Measurements from ENCODE around the gene DUSP14. TPM values are rescaled to one million over a fixed set of nuclear protein-coding genes. Genes with fewer than 3 reads are reported as not detected.

The DUSP14 gene
- total RNA-seq, 1 experiment from 2014 or later, result 22.4 TPM

DNA sequence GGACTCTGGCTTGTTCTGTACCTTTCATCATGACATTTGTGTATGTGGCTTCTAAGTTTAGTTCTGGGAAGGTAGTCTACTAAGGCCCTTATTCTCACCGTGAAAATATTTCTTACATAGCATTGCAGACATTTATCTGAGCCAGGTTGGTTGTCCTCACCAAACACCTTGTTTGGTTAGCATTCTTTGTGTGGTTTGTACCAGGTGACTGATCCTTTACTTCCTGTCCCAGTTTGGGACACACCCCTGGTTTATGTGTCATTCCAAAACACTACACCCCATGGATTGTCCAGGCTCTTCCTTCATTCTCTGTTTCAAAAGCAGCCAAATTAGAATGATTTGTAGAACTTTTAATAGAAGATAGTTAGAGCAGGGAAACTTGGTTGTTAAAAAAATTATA lies 23.2 kb upstream of the DUSP14 start (continued):
- TF ChIP-seq, protein P1, sequence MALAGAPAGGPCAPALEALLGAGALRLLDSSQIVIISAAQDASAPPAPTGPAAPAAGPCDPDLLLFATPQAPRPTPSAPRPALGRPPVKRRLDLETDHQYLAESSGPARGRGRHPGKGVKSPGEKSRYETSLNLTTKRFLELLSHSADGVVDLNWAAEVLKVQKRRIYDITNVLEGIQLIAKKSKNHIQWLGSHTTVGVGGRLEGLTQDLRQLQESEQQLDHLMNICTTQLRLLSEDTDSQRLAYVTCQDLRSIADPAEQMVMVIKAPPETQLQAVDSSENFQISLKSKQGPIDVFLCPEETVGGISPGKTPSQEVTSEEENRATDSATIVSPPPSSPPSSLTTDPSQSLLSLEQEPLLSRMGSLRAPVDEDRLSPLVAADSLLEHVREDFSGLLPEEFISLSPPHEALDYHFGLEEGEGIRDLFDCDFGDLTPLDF (CRISPR knock-in tag; IDR thresholded peaks at IDR 0.05), result no peak

DNA sequence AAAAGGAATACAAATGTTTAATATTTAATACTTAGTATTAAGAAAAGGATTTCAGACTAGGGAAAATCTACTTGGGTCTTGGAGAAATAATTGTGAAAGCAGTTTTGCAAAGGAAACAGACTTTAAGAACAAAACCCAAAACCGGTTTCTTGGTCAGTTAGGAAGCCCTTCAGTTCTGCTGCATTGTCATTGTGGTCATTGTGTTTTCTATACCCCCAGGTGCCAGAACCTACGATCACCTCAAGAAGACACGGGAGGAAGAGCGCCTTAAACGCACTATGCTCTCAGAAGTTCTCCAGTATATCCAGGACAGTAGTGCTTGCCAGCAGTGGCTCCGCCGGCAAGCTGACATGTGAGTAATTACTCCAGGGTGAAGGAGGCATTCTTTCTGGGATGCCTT lies 19.5 kb upstream of the DUSP14 start:
- TF ChIP-seq, protein P2, sequence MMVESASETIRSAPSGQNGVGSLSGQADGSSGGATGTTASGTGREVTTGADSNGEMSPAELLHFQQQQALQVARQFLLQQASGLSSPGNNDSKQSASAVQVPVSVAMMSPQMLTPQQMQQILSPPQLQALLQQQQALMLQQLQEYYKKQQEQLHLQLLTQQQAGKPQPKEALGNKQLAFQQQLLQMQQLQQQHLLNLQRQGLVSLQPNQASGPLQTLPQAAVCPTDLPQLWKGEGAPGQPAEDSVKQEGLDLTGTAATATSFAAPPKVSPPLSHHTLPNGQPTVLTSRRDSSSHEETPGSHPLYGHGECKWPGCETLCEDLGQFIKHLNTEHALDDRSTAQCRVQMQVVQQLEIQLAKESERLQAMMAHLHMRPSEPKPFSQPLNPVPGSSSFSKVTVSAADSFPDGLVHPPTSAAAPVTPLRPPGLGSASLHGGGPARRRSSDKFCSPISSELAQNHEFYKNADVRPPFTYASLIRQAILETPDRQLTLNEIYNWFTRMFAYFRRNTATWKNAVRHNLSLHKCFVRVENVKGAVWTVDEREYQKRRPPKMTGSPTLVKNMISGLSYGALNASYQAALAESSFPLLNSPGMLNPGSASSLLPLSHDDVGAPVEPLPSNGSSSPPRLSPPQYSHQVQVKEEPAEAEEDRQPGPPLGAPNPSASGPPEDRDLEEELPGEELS (CRISPR knock-in tag; IDR thresholded peaks at IDR 0.05), result no peak
- TF ChIP-seq, protein P3, sequence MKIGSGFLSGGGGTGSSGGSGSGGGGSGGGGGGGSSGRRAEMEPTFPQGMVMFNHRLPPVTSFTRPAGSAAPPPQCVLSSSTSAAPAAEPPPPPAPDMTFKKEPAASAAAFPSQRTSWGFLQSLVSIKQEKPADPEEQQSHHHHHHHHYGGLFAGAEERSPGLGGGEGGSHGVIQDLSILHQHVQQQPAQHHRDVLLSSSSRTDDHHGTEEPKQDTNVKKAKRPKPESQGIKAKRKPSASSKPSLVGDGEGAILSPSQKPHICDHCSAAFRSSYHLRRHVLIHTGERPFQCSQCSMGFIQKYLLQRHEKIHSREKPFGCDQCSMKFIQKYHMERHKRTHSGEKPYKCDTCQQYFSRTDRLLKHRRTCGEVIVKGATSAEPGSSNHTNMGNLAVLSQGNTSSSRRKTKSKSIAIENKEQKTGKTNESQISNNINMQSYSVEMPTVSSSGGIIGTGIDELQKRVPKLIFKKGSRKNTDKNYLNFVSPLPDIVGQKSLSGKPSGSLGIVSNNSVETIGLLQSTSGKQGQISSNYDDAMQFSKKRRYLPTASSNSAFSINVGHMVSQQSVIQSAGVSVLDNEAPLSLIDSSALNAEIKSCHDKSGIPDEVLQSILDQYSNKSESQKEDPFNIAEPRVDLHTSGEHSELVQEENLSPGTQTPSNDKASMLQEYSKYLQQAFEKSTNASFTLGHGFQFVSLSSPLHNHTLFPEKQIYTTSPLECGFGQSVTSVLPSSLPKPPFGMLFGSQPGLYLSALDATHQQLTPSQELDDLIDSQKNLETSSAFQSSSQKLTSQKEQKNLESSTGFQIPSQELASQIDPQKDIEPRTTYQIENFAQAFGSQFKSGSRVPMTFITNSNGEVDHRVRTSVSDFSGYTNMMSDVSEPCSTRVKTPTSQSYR (CRISPR knock-in tag; IDR thresholded peaks at IDR 0.05), result no peak
- no peak for TF ChIP-seq FOXK1 (CRISPR knock-in tag; IDR thresholded peaks at IDR 0.05)
- TF ChIP-seq, protein P4, sequence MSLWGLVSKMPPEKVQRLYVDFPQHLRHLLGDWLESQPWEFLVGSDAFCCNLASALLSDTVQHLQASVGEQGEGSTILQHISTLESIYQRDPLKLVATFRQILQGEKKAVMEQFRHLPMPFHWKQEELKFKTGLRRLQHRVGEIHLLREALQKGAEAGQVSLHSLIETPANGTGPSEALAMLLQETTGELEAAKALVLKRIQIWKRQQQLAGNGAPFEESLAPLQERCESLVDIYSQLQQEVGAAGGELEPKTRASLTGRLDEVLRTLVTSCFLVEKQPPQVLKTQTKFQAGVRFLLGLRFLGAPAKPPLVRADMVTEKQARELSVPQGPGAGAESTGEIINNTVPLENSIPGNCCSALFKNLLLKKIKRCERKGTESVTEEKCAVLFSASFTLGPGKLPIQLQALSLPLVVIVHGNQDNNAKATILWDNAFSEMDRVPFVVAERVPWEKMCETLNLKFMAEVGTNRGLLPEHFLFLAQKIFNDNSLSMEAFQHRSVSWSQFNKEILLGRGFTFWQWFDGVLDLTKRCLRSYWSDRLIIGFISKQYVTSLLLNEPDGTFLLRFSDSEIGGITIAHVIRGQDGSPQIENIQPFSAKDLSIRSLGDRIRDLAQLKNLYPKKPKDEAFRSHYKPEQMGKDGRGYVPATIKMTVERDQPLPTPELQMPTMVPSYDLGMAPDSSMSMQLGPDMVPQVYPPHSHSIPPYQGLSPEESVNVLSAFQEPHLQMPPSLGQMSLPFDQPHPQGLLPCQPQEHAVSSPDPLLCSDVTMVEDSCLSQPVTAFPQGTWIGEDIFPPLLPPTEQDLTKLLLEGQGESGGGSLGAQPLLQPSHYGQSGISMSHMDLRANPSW (CRISPR knock-in tag; conservative IDR thresholded peaks at IDR 0.05; ENCODE audit: low read depth), result no peak
- no peak for TF ChIP-seq SP1 (CRISPR knock-in tag; conservative IDR thresholded peaks at IDR 0.05)
- TF ChIP-seq RELA (CRISPR knock-in tag; IDR thresholded peaks at IDR 0.05; ENCODE audit: borderline replicate concordance), result no peak
- no peak for TF ChIP-seq IRF2 (CRISPR knock-in tag; IDR thresholded peaks at IDR 0.05; ENCODE audit: borderline replicate concordance, low read depth)
- TF ChIP-seq, protein P5, sequence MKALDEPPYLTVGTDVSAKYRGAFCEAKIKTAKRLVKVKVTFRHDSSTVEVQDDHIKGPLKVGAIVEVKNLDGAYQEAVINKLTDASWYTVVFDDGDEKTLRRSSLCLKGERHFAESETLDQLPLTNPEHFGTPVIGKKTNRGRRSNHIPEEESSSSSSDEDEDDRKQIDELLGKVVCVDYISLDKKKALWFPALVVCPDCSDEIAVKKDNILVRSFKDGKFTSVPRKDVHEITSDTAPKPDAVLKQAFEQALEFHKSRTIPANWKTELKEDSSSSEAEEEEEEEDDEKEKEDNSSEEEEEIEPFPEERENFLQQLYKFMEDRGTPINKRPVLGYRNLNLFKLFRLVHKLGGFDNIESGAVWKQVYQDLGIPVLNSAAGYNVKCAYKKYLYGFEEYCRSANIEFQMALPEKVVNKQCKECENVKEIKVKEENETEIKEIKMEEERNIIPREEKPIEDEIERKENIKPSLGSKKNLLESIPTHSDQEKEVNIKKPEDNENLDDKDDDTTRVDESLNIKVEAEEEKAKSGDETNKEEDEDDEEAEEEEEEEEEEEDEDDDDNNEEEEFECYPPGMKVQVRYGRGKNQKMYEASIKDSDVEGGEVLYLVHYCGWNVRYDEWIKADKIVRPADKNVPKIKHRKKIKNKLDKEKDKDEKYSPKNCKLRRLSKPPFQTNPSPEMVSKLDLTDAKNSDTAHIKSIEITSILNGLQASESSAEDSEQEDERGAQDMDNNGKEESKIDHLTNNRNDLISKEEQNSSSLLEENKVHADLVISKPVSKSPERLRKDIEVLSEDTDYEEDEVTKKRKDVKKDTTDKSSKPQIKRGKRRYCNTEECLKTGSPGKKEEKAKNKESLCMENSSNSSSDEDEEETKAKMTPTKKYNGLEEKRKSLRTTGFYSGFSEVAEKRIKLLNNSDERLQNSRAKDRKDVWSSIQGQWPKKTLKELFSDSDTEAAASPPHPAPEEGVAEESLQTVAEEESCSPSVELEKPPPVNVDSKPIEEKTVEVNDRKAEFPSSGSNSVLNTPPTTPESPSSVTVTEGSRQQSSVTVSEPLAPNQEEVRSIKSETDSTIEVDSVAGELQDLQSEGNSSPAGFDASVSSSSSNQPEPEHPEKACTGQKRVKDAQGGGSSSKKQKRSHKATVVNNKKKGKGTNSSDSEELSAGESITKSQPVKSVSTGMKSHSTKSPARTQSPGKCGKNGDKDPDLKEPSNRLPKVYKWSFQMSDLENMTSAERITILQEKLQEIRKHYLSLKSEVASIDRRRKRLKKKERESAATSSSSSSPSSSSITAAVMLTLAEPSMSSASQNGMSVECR (CRISPR knock-in tag; IDR thresholded peaks at IDR 0.05; ENCODE audit: borderline replicate concordance), result no peak
- H3K36me3 Mint-ChIP-seq, result peaks cover 38% of the 10 kb centered on the region
- no peaks in the 10 kb centered on the region for H3K27me3 Mint-ChIP-seq (ENCODE audit: low read depth)
- DNase-seq (ENCODE audit: low spot score) (no peak), ATAC-seq (no peak)
- H3K9me3 Mint-ChIP-seq, result no peaks in the 10 kb centered on the region
- no peak overlapping the region for H3K27ac Mint-ChIP-seq
- H3K4me3 Mint-ChIP-seq, result no peak overlapping the region
- ChIA-PET POLR2A (no interaction called here), CTCF (interaction anchor here (1.0 kb wide), 1 partner anchor 97 kb away, joined by 3 read pairs; no protein-coding TSS in a partner anchor)
- no peaks in the 10 kb centered on the region for H3K4me1 Mint-ChIP-seq

Data from WTC11 (cell line).